ENCODE results near the gene CDIPT. TPM values are rescaled to one million over a fixed set of nuclear protein-coding genes. Genes with fewer than 3 reads are reported as not detected.
"Not testable (repeated sequence)": the region's sequence is repeated elsewhere in the genome, so short reads cannot be mapped to it uniquely, and the experiment has no call there.

CDIPT gene
- polyA plus RNA-seq, 1 donor: 37.7 TPM

DNA sequence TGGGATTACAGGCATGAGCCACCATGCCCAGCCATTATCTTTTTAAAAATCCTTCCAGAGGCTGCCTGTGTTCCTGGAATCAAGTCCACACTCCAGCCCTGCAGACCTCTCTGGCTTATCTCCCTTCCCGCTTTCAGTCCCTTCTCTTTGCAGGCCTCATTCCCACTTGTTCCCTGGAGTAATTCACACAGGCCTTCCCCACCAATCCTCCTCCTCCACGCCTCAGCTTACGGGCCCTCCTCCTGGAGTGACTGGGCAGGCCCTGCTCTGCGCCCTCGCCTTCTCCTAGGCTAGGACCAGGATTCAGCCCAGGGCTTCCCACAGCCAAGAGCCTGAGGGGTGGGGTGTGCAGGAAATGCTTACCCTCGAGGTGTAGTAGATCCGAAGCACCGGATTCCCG is 2.8 kb downstream of the CDIPT start:
- no peak for DNase-seq (ENCODE audit: low read depth)

DNA sequence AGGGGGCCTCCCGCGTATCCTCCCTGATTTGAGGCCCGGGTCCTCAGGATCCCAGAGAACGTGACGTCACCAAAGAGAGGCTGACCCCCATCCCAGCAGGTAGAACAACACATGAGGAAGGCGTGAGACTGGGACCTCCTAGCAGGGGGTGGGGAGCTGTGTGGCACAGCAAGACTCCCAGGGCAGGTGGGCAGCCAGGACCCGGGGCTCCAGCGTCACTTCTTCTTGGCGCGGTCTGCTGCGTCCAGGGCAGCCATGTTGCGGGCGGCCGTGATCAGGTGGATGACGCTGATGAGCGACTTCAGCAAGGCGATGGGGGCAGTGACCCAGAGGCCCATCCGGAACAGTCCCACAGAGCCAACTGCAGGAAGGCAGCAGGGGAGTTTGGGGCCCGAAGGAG is 4.1 kb downstream of the CDIPT start:
- DNase-seq (ENCODE audit: low read depth): no peak

DNA sequence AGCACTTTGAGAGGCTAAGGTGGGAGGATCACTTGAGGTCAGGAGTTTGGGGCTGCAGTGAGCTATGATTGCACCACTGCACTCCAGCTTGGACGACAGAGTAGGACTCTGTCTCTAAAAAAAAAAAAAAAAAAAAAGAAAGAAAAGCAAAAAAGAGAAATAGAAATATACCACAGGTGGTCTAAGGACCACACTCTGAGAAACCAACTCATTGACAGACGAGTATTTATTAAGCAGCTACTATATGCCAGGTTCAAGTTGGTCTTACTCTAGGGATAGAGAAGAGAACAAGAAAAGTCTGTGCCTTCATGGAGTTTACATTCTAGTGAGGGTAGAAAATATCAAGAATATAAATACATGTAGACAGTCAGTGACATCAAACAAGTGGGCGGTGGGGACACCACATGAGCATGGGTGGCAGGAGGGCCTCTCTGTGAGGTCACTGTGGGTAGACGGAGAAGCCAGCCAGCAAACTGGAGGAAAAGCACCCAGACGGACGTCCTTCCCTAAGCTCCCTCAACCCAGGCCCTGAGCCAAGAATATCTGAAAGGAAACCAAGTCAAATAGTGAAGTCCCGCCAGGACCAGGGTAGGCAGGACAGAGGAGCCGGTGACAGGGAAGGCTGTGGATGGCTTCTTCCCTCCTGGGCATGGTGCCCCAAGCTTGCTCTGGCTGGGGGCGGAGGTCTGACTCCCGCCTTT is 4.7 kb downstream of the CDIPT start:
- no peak for DNase-seq (ENCODE audit: low read depth)

DNA sequence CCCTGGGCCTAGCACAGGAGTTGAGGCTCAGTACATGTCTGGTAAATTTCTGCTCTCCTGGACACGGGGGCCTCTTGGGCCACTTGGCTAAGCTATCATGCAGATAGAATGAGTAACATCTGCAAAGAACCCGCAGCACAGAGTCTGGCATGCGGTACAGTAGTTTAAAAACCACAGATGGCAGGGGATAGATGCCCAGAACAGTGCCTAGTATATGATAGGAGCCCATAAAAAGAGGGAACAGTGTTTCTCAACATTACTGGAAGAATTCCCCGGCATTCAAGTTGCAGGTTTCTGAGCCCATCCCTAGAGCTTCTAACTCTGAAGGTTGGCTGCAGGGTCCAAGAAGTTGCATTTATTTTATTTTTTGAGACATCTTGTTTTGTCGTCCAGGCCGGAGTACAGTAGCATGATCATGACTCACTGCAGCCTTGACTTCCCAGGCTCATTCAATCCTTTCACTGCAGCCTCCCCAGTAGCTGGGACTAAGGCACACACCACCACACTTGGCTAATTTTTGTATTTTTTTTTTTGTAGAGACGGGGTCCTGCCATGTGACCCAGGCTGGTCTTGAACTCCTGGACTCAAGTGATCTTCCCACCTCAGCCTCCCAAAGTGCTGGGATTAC is 5.8 kb downstream of the CDIPT start:
- no peak for DNase-seq (ENCODE audit: low read depth)

DNA sequence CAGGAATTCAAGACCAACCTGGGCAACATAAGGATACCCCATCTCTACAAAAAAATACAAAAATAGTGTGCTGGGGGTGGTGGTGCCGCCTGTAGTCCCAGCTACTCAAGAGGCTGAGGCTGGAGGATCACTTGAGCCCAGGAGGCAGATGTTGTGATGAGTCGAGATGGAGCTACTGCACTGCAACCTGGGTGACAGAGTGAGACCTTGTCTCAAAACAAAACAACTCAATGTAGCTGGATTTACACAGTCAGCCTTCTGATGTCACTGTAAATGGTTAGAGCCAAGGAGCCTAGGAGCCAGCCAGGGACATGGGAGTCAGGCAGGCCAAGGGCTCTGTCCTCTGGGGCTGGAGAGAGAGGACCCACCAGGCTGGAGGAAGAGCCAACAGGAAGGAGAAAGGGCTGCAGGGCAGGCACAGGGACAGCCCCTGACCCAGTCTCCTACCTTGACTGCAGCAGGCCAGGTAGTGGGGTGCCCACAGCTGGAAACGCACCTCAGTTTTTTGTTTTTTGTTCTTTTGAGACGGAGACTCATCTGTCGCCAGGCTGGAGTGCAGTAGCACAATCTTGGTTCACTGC is 8.4 kb downstream of the CDIPT start:
- DNase-seq (ENCODE audit: low read depth): no peak

DNA sequence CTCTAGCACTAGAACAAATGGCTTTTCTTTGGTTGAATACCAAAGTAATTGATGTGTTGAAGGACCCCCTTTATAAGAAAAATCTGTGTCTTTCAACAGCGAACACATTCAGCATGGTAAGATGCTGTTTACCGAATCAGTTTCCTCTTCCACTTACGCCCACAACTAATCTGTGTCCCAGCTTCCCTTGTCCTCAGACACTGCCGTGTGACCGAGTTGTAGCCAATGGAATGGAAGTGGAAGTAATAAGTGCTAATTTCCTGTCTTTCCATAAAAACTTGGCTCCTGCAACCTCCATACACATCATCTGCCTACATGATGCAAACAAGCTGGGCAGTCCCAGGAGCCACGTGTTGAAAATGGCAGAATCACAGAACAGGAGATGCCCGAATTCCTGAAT is 10.4 kb downstream of the CDIPT start:
- DNase-seq (ENCODE audit: low read depth): peak; percentile 17

DNA sequence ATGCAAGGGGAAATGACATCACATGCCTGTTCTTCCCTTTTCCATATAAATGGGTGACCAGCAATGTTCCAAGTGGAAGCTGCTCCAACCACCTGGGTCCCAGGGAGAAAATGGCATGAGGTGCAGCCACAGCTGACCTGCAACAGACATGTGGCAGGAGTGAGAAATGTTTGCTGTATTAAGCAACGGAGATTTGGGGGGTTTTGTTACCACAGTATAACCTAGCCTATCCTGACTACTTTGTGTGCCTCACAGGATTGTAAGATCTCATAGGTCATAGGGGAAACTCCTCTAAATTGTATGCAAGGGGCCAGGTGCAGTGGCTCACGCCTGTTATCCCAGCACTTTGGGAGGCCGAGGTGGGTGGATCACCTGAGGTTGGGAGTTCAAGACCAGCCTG is 12.0 kb downstream of the CDIPT start:
- no peak for DNase-seq (ENCODE audit: low read depth)

DNA sequence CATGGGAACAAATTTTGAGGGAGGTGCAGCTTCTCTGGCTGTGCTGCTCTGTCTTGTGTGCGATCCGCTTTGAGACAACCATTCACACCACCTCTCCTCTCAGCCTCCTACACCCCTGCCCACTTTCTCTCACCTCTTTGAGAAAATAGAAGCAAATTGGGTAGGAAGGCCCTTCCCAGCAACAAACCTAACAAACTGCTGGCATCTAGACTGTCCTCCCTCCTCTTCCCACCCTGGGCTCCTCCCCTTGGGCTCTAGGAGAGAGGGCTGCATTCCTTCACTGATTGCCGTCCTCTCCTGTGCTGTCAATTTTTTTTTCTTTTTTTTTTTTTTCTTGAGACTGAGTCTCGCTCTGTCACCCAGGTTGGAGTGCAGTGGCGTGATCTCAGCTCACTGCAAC is 13.5 kb downstream of the CDIPT start:
- DNase-seq (ENCODE audit: low read depth): no peak

DNA sequence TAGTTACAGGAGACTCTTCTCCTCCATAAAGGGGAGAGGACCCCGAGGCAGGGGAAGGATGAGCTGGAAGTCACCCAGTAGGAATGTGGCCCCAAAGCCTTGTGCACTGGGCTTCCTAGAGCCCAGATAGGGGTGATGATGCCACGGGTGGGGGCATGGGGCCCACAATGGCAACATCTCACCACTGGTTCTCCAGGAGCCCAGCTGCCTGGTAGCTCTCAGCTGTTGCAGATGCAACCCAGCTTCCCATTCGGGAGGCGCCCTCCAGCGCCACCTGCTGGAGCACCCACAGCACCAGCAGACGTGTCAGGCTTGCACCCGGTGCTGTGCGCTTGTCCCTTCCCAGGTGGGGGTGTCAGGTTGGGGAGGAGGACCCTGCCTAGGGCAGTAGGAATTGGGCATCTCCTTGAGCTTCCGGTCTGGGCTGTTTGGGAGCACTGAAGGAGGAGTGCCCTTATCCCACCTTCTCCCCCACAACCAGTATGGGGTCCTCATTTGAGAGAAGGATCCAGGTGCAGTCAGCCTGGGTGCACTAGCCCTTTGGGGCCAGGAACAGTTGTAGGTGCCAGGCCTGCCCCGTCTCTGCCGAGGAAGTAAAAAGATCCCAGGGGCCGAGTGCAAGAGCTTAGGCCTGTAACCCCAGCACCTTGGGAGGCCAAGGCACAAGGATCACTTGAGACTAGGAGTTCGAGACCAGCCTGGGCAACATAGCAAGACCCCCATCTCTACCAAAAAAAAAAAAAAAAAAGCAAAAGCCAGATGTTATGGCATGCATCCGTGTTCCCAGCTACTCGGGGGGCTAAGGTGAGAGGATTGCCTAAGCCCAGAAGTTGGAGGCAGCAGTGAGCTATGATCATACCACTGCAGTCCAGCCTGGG is 14.4 kb downstream of the CDIPT start:
- DNase-seq (ENCODE audit: low read depth): no peak

DNA sequence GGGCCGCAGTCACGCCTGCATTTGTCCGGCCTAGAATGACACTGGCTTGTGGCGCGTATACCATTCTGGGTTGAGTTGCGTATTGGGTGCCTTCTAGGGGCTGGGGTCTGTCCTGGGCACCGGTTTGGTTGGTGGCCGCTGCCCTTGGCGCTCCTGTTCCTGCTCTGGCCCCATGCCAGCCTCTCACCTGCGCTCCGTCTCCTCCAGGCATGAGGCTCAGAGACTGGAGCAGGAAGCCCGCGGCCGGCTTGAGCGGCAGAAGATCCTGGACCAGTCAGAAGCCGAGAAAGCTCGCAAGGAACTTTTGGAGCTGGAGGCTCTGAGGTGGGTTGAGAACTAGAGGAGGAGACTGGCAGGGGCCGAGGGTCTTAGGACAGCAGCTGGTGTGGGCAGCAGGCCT is 17.4 kb downstream of the CDIPT start:
- DNase-seq (ENCODE audit: low read depth): no peak

DNA sequence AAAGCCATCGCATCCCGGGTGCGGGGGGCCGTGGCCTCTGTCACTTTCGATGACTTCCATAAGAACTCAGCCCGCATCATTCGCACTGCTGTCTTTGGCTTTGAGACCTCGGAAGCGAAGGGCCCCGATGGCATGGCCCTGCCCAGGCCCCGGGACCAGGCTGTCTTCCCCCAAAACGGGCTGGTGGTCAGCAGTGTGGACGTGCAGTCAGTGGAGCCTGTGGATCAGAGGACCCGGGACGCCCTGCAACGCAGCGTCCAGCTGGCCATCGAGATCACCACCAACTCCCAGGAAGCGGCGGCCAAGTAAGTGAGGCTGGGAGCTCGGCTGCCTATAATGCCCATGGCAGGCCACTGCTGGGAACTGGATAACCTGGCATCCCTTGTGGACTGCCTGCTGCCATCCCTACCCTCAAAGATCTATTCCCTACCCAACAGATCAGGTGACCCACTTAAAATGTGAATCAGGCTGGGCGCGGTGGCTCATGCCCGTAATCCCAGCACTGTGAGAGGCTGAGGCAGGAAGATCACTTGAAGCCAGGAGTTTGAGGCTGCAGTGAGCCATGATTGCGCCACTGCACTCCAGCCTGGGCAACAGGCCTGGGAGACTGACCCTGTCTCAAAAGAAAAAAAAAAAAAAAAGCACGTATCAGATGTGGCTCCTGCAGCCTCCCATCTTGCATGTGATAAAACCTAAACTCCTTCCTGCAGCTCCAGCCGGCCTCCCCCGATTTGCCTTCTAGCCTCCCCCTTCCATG is 18.3 kb downstream of the CDIPT start:
- DNase-seq (ENCODE audit: low read depth): no peak

DNA sequence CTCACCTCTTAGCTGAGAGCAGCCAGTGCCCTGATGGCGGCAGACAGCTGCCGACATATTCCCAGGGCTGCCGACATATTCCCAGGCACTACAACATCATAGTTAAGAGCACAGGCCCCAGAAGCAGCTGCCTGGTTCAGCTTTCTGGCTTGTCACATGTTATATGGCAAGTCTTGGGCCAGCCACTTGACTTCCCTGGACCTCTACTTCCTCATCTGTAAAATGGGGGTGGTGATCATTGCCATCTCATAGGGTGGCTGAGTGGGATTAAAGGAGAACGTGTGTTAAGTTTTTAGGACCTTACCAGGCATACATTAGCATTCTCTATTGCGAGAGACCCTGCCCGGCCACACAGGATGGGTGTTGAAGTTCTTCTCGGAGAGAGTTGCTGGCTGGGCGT is 19.1 kb downstream of the CDIPT start:
- DNase-seq (ENCODE audit: low read depth): no peak

DNA sequence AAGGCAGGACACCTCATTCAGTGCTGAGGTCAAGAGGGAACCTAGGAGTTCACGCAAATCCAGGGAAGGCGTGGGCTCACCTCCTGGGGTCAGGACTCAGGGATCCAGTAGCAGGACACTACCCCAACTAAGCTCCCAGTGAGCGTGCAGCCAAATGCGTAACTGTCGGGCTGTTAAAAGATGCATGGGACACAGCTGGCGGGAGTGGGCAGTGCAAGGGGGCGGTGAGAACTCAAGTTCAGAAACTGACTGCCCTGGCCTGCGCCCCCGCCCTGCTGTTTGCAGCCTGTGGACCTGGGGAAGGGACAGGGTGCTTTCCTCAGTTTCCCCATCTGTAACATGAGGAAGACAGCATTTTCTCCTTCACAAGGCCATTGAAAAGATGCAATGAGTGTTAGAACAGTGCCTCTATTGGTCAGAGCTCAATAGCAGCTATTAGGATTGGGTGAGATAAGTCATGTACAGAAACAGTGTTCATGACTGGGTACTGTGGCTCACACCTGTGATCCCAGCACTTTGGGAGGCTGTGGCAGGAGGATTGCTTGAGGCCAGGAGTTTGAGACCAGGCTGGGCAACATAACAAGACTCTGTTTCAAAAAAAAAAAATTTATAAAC is 20.2 kb downstream of the CDIPT start:
- DNase-seq (ENCODE audit: low read depth): no peak

DNA sequence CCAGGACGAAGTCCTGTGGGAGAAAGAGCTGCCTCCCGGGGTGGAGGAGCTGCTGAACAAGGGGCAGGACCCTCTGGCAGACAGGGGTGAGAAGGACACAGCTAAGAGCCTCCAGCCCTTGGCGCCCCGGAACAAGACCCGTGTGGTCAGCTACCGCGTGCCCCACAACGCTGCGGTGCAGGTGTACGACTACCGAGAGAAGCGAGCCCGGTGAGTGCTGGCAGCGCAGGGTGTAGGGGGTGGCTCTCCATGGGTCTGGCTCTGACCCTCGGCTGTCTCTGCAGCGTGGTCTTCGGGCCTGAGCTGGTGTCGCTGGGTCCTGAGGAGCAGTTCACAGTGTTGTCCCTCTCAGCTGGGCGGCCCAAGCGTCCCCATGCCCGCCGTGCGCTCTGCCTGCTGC is 21.4 kb downstream of the CDIPT start:
- DNase-seq (ENCODE audit: low read depth): no peak

DNA sequence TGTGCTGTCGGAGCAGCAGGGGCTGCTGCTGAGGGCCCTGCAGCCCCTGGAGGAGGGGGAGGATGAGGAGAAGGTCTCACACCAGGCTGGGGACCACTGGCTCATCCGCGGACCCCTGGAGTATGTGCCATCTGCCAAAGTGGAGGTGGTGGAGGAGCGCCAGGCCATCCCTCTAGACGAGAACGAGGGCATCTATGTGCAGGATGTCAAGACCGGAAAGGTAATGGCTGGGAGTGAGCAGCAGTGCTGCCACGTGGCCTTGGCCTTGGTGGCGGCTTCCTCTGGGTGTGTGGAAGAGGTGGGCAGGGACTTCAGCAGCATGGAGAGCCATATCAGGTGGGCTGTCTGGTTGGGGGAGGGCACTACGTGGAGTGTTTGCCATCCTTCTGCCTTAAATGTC is 22.8 kb downstream of the CDIPT start:
- no peak for DNase-seq (ENCODE audit: low read depth)

DNA sequence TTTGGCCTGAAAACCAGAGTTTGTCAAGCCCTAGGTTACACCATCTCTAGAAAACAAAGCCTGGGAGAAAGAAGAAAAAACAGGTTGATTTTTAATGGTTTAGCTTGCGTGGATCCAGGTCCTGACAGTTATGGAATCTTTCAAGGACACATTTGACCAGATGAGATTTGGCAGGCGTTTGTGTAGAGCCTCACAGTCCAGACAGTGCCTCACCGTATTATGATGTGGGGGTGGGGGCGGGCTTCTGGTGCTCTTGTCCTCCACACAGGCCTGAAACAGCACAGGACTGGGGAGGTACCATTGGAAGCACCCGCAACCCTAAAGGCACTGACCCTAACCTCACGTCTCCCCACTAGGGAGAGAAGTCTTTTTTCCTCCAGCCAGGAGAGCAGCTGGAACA is 23.2 kb downstream of the CDIPT start:
- no peak for DNase-seq (ENCODE audit: low read depth)

DNA sequence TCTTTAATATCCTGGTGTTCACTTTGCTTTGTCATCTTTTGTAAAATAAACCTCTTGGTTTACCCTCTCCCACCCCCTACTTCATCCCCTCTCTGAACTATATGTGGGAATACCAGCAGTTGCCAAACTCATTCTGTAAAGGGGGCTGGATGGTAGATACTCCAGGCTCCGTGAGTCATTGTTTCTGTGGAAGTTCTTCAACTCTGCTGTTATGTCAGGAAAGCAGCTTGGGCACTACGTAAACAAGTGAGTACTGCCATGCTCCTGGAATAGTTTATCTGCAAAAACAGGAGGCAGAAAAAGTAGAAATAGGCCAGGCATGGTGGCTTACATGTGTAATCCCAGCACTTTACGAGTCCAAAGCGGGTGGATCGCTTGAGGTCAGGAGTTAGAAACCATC is 25.2 kb downstream of the CDIPT start:
- no peak for DNase-seq (ENCODE audit: low read depth)

DNA sequence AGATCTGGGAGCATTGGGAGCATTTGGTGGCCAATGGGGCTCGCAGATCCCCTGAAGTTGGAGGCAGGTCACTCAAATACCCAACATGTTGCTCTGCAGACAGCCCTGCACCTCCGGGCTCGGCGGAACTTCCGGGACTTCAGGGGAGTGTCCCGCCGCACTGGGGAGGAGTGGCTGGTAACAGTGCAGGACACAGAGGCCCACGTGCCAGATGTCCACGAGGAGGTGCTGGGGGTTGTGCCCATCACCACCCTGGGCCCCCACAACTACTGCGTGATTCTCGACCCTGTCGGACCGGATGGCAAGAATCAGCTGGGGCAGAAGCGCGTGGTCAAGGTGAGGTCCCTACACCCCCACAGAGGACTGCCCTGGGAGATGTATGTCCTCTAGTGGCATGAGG is 26.4 kb downstream of the CDIPT start:
- no peak for DNase-seq (ENCODE audit: low read depth)

DNA sequence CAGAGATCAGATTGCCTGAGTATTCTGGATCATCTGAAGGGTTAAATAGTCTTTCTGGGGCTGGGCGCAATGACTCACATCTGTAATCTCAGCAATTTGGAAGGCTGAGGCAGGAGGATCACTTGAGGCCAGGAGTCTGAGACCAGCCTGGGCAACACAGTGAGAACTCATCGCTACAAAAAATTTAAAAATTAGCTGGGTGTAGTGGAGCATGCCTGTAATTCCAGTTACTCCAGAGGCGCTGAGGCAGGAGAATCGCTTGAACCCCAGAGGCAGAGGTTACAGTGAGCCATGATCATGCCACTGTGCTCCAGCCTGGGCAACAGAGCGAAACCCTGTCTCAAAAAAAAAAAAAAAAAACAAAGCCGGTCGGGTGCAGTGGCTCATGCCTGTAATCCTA is 27.1 kb downstream of the CDIPT start:
- DNase-seq (ENCODE audit: low read depth): no peak

DNA sequence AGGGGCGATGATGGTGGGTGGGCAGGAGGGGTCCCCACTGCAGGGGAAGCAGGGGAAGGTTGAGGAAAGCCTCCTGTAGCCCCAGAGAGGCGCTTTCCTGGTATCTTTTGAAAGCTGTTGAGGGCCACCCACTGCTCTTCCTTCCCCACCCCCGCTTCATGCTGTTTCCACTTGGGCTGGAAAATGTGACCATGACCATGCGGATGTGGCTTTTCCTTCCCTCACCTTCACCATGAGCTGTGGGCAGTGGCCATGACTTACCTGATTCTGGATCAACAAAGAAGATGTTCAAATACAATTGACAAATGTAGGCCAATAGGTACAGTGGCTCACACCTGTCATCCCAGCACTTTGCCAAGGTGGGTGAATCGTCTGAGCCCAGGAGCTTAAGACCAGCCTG is 28.9 kb downstream of the CDIPT start:
- no peak for DNase-seq (ENCODE audit: low read depth)

DNA sequence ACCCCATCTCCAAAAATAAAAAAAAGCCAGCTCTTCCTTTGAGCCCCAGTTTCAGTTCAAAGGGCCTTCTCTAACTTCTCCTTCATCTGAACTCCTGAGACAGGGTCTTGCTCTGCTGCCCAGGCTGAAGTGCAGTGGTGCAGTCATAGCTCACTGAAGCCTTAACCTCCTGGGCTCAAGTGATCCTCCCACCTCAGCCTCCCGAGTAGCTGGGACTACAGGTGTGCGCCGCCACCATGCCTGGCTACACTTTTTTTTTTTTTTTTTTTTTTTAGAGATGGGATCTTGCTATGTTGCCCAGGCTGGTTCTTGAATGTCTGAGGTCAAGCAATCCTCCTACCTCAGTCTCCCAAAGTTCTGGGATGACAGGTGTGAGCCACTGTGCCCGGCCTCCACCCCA is 29.8 kb downstream of the CDIPT start:
- not testable (repeated sequence) for DNase-seq (ENCODE audit: low read depth)
